CD4-positive, alpha-beta T cell treated with Interleukin-12 subunit alpha and Interleukin-12 subunit beta, for 1 hour (primary cell): ENCODE results near the gene CDV3.

ENCODE experiments used
- DNase-seq: peaks from one replicate; pipeline ENCODE4 v3.0.0-alpha.2; 2020

The CDV3 gene

GRCh38 chr3:133570139-133570936, 3.1 kb upstream of the CDV3 start:
- no peak for DNase-seq

GRCh38 chr3:133570937-133571320, 2.6 kb upstream of the CDV3 start:
- no peak for DNase-seq

- DNase-seq, result peak; percentile 52
Measured at GRCh38 chr3:133572158-133573053, 1.1 kb upstream of the CDV3 start.

- DNase-seq, result peak; percentile 100
Measured at GRCh38 chr3:133573054-133573628, 345 bp upstream of the CDV3 start.

- peak; percentile 77 for DNase-seq
Measured at GRCh38 chr3:133574260-133574881, 885 bp downstream of the CDV3 start.

GRCh38 chr3:133575086-133575485, 1.6 kb downstream of the CDV3 start:
- DNase-seq, result no peak

- no peak for DNase-seq
Measured at GRCh38 chr3:133576169-133576568, 2.7 kb downstream of the CDV3 start.

GRCh38 chr3:133578548-133579191, 5.2 kb downstream of the CDV3 start:
- DNase-seq, result no peak

- no peak for DNase-seq
Measured at GRCh38 chr3:133583396-133583795, 9.9 kb downstream of the CDV3 start.

GRCh38 chr3:133588035-133588434, 14.5 kb downstream of the CDV3 start:
- DNase-seq, result no peak

- no peak for DNase-seq
Measured at GRCh38 chr3:133588784-133589465, 15.4 kb downstream of the CDV3 start.

- no peak for DNase-seq
Measured at GRCh38 chr3:133589503-133589902, 16.0 kb downstream of the CDV3 start.

GRCh38 chr3:133591271-133591742, 17.8 kb downstream of the CDV3 start:
- no peak for DNase-seq

GRCh38 chr3:133592843-133593242, 19.4 kb downstream of the CDV3 start:
- no peak for DNase-seq

- DNase-seq, result no peak
Measured at GRCh38 chr3:133593243-133593642, 19.8 kb downstream of the CDV3 start.

GRCh38 chr3:133595341-133595740, 21.9 kb downstream of the CDV3 start:
- no peak for DNase-seq

GRCh38 chr3:133598405-133598804, 24.9 kb downstream of the CDV3 start:
- DNase-seq, result no peak

GRCh38 chr3:133599280-133599679, 25.8 kb downstream of the CDV3 start:
- DNase-seq, result no peak

GRCh38 chr3:133600572-133601081, 27.1 kb downstream of the CDV3 start:
- no peak for DNase-seq

GRCh38 chr3:133606342-133606741, 32.9 kb downstream of the CDV3 start:
- DNase-seq, result no peak

- no peak for DNase-seq
Measured at GRCh38 chr3:133606902-133607301, 33.4 kb downstream of the CDV3 start.

GRCh38 chr3:133607816-133608215, 34.3 kb downstream of the CDV3 start:
- no peak for DNase-seq
